OCI-M2 (cell line): ENCODE data around the gene ATP6V0E2.

Experiments
- DNase-seq: peaks from one replicate; lab custom pipeline; 2025; ENCODE audit not compliant: unreplicated experiment; lab: John Stamatoyannopoulos, UW

The ATP6V0E2 gene

GRCh38 chr7:149838224-149838991 is 35.4 kb upstream of the ATP6V0E2 start, which contains the start of gene ZNF862:
Gene ZNF862, plus strand, starts transcription at chr7:149838375. Its CDS starts 237 bp downstream, at chr7:149838612.
- peak; percentile 90 for DNase-seq

DNA sequence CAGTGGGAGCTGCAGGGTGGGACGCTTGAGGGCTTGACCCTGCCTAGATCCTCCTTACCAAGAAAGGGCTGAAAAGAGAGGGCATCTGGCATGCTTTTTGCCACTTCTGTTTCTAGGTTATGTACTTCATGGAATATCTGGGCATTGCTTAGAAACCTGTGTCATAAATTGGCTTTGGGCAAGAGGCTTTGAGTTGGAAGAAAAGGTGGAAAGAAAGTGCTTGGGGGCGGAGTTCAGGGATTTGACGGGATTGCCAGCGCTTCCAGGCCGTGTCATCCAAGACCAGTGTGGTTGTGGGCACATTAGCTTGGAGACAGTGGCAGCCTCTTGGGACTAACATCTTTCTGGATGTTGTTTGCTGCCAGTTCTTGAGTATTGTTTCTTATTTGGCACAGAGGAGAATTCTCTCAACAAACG is 34.8 kb upstream of the ATP6V0E2 start:
- no peak for DNase-seq

DNA sequence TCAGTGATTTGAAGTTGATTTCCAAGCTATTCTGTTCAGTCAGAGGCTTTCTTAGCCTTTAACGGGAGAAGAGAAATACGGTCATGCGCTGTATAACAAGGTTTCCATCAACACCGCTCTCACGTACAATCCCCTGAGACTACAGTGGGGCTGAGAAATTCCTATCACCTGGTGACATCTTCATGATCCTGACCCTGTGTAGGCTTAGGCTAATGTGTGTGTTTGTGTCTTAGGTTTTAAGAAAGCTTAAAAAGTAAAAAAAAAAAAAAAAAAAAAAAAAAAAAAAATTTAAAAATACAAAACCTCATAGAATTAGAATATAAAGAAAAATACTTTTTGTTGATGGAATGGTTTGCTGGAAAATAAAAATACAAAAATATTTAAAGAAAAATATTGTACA is 33.8 kb upstream of the ATP6V0E2 start:
- DNase-seq: no peak

GRCh38 chr7:149843566-149843965 is 30.2 kb upstream of the ATP6V0E2 start:
- DNase-seq: no peak

GRCh38 chr7:149844445-149844844 is 29.3 kb upstream of the ATP6V0E2 start:
- DNase-seq: no peak

DNA sequence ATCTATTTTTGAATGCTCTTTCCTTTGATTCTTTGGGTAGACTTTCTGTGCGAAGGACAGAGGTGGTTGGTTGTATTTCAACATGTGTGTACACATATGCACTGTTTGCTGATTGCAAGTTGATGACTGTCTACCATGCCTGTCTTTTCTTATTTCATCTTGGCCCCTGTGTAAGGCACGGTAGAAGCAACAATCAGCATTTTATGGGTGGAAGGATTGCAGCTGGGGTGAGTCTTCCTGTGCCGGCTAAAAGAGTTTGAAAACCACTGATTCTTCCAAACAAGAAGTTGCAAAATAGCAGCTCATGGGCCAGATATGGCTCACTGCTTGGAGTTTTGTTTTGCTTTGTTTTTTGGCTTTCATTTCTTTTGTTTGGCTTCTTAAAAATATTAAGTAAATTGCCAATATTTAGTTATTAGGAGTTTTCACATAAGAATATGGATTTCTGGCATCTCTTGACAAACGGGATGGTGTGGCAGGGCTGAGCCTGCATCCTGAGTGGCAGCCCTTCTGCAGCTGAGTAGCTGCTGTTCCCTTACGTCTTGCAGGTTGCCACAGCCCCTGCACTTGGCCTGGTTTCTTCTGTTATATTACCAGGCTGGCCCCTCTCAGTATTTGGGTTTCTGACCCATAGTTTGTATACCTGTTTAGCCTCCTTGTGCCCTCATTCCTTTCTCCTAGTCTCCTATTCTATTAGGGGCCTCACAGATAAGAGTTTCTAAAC is 28.4 kb upstream of the ATP6V0E2 start:
- no peak for DNase-seq

- no peak for DNase-seq
These were observed 27.7 kb upstream of the ATP6V0E2 start for GRCh38 chr7:149846021-149846420.

GRCh38 chr7:149846436-149847046 is 27.2 kb upstream of the ATP6V0E2 start:
- no peak for DNase-seq

DNA sequence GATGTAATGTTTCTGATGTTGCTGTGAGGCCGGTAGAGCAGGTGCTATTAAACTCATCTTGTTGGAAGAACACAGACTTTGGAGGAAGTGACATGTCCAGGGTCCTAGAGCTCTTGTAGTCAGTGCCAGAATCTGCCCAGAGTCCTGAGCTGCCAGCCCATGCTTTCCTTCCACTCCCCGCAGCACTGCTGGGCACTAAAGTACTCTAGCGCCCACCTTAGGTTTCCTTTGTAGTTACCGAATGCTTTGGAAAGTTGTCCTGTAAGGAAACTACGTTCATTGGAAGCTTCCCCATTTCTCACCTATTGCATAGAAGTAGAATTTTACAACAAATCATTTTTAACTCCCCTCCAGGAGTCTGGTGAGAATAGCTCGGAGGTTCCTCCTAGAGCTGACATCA is 24.6 kb upstream of the ATP6V0E2 start:
- no peak for DNase-seq

- DNase-seq: no peak
These were observed 23.7 kb upstream of the ATP6V0E2 start for GRCh38 chr7:149850007-149850594.

- DNase-seq: no peak
These were observed 23.1 kb upstream of the ATP6V0E2 start for GRCh38 chr7:149850716-149851115.

DNA sequence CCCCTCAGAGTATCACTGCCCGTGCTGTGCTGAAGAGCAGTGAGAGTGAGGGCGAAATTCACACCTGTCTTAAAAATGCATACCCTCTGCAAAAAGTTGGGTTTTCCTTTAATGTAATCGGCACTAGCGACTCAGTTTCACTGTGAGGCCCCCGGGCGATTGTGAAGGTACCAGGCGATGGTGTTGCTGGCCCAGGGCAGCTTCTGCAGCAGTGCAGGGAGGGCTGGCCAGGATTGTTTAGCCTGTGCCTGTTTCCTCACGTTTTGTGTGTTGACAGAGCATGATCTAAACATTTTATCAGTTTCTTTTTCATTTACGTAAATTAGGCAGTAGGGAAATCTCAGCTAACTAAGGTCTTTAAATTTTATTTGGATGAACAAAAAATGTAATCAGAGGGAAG is 22.3 kb upstream of the ATP6V0E2 start:
- no peak for DNase-seq

GRCh38 chr7:149853157-149853556 is 20.6 kb upstream of the ATP6V0E2 start:
- DNase-seq: no peak

DNA sequence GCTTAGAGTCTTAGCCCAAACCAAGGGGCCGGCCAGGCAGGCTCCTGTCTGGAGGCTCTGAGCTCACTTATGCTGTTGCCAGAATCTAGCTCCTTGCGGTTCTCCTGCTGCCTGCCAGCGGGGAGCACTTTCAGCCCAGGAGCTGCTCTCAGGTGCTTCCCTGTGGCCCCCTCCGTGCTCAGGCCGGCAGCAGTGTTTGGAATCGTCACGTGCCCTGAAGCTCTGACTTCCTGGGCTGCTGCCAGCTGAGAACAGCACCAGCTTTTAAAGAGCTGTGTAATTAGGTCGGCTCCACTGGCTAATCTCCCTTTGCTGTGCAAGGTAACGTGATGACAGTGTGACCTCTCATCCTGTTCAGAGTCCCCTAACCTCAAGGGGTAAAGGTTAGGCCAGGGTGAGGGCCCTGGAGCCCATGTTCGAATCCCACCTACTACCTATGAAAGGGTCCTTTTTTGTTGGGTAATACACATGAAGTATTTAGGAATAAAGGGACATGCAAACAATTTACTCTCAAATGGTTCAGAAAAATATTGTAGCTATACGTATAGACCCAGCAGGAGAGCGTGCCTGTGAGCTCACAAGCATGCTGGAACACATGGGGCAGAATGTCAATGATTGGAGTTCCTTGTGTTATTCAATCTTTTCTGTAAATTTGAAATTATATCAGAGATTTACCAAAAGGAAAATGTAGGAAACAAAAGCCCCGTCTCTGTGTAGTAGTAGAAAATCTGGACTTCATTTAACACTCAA is 19.0 kb upstream of the ATP6V0E2 start:
- no peak for DNase-seq

- DNase-seq: no peak
These were observed 18.1 kb upstream of the ATP6V0E2 start for GRCh38 chr7:149855361-149856305.

- no peak for DNase-seq
These were observed 17.2 kb upstream of the ATP6V0E2 start for GRCh38 chr7:149856583-149856982.

- no peak for DNase-seq
These were observed 14.4 kb upstream of the ATP6V0E2 start for GRCh38 chr7:149859369-149859768.

- no peak for DNase-seq
These were observed 13.9 kb upstream of the ATP6V0E2 start for GRCh38 chr7:149859876-149860275.

DNA sequence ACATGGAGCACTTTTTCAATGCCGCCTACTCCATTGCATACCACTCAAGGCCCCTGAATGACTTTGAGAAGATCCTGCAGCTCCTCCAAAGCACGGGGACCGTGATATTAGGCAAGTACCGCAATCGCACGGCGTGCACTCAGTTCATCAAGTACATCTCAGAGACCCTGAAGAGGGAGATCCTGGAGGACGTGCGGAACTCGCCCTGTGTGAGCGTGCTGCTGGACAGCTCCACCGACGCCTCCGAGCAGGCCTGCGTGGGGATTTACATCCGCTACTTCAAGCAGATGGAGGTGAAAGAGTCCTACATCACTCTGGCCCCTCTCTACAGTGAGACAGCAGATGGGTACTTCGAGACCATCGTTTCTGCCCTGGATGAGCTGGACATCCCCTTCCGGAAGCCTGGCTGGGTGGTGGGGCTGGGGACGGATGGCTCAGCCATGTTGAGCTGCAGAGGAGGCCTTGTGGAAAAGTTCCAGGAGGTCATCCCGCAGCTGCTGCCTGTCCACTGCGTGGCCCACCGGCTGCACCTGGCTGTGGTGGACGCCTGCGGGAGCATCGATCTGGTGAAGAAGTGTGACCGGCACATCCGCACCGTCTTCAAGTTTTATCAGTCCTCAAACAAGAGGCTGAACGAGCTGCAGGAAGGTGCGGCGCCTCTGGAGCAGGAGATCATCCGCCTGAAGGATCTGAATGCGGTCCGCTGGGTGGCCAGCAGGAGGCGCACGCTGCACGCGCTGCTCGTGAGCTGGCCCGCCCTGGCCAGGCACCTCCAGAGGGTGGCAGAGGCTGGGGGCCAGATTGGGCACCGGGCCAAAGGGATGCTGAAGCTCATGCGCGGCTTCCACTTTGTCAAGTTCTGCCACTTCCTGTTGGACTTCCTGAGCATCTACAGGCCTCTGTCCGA is 12.7 kb upstream of the ATP6V0E2 start:
- DNase-seq: no peak
